CD4-positive, alpha-beta T cell (primary cell): Measurements from ENCODE around the gene GRK2. TPM values are rescaled to one million over a fixed set of nuclear protein-coding genes. Genes with fewer than 3 reads are reported as not detected.
A peak's percentile ranks its signal among the peaks of the same experiment; 100 is the strongest.

Source experiments
- ATAC-seq: fragments of 200-7000 bp; cut with Tn5 transposase; one replicate; pipeline ENCODE4 v1.10.0; 2022; ENCODE audit warnings: mild to moderate bottlenecking; ENCODE audit not compliant: poor library complexity
- CTCF ChIA-PET: fragments of 350-600 bp; sonication (Branson Sonifier 250); formaldehyde crosslinking; loops from one replicate; lab custom pipeline; 2021; ENCODE audit warnings: antibody characterized with exemption, inconsistent platforms; lab: Charles Lee
- POLR2A ChIA-PET: fragments of 350-600 bp; sonication (Branson Sonifier 250); formaldehyde crosslinking; loops from one replicate; lab custom pipeline; 2021; ENCODE audit warnings: antibody characterized with exemption, inconsistent platforms; lab: Charles Lee
- DNase-seq, 14 experiments: peaks; one replicate each; pipeline ENCODE4 v3.0.0-alpha.2; 2013 to 2020; ENCODE audit warnings: mixed read lengths in 2 of 14
- H3K27ac ChIP-seq, 2 donors: one replicate each; pipeline versions ENCODE4 v1.5.1 to v1.7.0; 2013; ENCODE audit warnings: low read length in 2 of 2, low read depth in 1 of 2, mild to moderate bottlenecking in 1 of 2
- H3K27me3 ChIP-seq, 2 experiments: 1 replicate in 1 of 2; 2 replicates in 1 of 2; pipeline versions ENCODE4 v1.6.1 to v1.7.0; 2013; ENCODE audit warnings: low read length in 2 of 2, control low read depth in 1 of 2, mild to moderate bottlenecking in 1 of 2, moderate library complexity in 1 of 2; ENCODE audit not compliant: insufficient read depth in 2 of 2, control insufficient read depth in 1 of 2
- H3K36me3 ChIP-seq: one replicate; pipeline ENCODE4 v1.6.1; 2013; ENCODE audit warnings: low read length, control low read depth; ENCODE audit not compliant: insufficient read depth
- H3K4me1 ChIP-seq: one replicate; pipeline ENCODE4 v1.6.1; 2013; ENCODE audit warnings: low read length, control low read depth; ENCODE audit not compliant: insufficient read depth
- H3K4me3 ChIP-seq: one replicate; pipeline ENCODE4 v1.5.1; 2013; ENCODE audit warnings: mild to moderate bottlenecking, low read length, moderate library complexity
- H3K9me3 ChIP-seq, 2 experiments: 1 replicate in 1 of 2; 2 replicates in 1 of 2; pipeline versions ENCODE4 v1.6.1 to v1.7.0; 2013; ENCODE audit warnings: low read length in 2 of 2, mild to moderate bottlenecking in 2 of 2, control low read depth in 1 of 2, moderate library complexity in 1 of 2; ENCODE audit not compliant: control insufficient read depth in 1 of 2, insufficient read depth in 1 of 2
- H3K27ac Mint-ChIP-seq: one replicate; pipeline ENCODE4 v1.8.0; 2020; ENCODE audit warnings: mixed read lengths
- H3K27me3 Mint-ChIP-seq: one replicate; pipeline ENCODE4 v1.8.0; 2021; ENCODE audit warnings: mixed read lengths
- H3K36me3 Mint-ChIP-seq: one replicate; pipeline ENCODE4 v1.8.0; 2021; ENCODE audit warnings: low read depth, mixed read lengths
- H3K4me1 Mint-ChIP-seq: one replicate; pipeline ENCODE4 v1.8.0; 2021; ENCODE audit warnings: low read depth, mixed read lengths
- H3K4me3 Mint-ChIP-seq: one replicate; pipeline ENCODE4 v1.8.0; 2020; ENCODE audit warnings: mild to moderate bottlenecking, mixed read lengths
- H3K9me3 Mint-ChIP-seq: one replicate; pipeline ENCODE4 v1.8.0; 2020; ENCODE audit warnings: mixed read lengths
- CTCF ChIP-seq: fragments of 200-600 bp; IDR thresholded peaks from one replicate; pipeline ENCODE4 v1.8.0; 2022; ENCODE audit warnings: antibody characterized with exemption, mild to moderate bottlenecking
- intact Hi-C, 2 experiments: fragments of 100-400 bp; cut with DNase I in 1 of 2; cut with micrococcal nuclease in 1 of 2; formaldehyde crosslinking; loops; one replicate each; pipeline versions ENCODE4 v1.15.1 to v1.9.0; 2023 to 2025; cut with DNase I, micrococcal nuclease
- polyA plus RNA-seq, 2 donors: library from polyadenylated mRNA; unstranded; fragments of 120-200 nt; gene quantifications; one replicate each; pipeline ENCODE4 v1.2.1, GENCODE V29; 2013
- total RNA-seq, 174 experiments: library from RNA in 2 of 174; stranded (reverse) in 2 of 174; gene quantifications; one replicate each; pipeline ENCODE4 v1.2.3 and lab custom pipeline; 2021 to 2026

The GRK2 gene
- 100 to 1,000 TPM; 309 to 325 TPM for total RNA-seq
- 205 TPM for polyA plus RNA-seq (2013, experiment 1 of 2)
- polyA plus RNA-seq (2013, experiment 2 of 2), result 228 TPM
- total RNA-seq (lab: John Stamatoyannopoulos, UW), result 53.0 to 639 (median 338) reads per million in 172 experiments

DNA sequence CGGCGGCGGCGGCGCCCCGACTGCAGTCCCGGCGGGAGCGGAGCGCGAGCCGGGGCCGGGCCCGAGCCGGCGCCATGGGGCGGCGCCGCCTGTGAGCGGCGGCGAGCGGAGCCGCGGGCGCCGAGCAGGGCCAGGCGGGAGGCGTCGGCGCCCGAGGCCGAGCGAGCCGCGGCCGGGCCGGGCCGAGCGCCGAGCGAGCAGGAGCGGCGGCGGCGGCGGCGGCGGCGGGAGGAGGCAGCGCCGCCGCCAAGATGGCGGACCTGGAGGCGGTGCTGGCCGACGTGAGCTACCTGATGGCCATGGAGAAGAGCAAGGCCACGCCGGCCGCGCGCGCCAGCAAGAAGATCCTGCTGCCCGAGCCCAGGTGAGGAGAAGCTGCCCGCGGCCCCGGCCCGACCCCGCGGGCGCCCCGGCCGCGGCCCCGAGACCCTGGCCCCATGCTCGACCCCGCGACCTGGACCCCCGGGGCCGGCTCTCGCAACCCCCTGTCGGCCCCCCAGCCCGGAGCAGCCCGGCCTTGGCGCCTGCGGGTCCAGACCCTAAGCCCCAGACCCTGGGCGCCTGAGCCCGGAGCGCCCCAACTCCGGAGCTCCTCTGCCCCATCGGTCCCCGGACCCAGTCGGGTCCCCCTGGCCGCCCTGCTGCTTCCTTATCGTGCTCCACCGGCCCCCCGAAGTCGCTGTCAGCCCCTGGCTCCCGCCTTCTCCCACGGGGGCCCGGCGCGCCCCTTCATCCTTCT is at the start of gene GRK2:
GRK2 (plus strand) TSS at position 25 of the 739 bp plus-strand sequence; CDS start at position 252, 227 bp downstream.
- DNase-seq (peak in 8 of 14 experiments; percentile 19 to 83 (median 52)), ATAC-seq (peak; percentile 23)
- Histone ChIP-seq H3K4me1 (peaks cover 72% of the 10 kb centered on the region), H3K9me3 (no peaks in the 10 kb centered on the region), H3K27ac (peak within 1 kb of the TSS; percentile 69 to 90), H3K4me3 (peak within 1 kb of the TSS; percentile 96), H3K36me3 (peaks cover 21% of the 10 kb centered on the region), H3K27me3 (no peaks in the 10 kb centered on the region)
- no peaks in the 10 kb centered on the region for H3K9me3 Mint-ChIP-seq
- peak within 1 kb of the TSS; percentile 90 for H3K27ac Mint-ChIP-seq
- H3K4me3 Mint-ChIP-seq, result peak within 1 kb of the TSS; percentile 98
- intact Hi-C loops, result loop anchor here (1.0 kb wide), 3 partner anchors 11 to 51 kb away; no protein-coding TSS in a partner anchor
- peaks cover 49% of the 10 kb centered on the region for H3K36me3 Mint-ChIP-seq
- ChIA-PET POLR2A (interaction anchor here (0.7 to 8.8 kb wide), 10 partner anchors 11 to 87 kb away, joined by 3 to 188 read pairs (median 14); partner anchors contain the start of genes ANKRD13D, POLD4 and SSH3), CTCF (interaction anchor here (1.2 to 6.7 kb wide), 6 partner anchors 14 to 85 kb away, joined by 3 to 64 read pairs (median 6); partner anchors contain the start of gene ANKRD13D)
- no peak for TF ChIP-seq CTCF
- peaks cover 77% of the 10 kb centered on the region for H3K4me1 Mint-ChIP-seq
- H3K27me3 Mint-ChIP-seq, result no peaks in the 10 kb centered on the region

- peaks cover 7% of the 10 kb centered on the region for H3K4me1 Mint-ChIP-seq
- no peaks in the 10 kb centered on the region for H3K9me3 Mint-ChIP-seq
- Histone ChIP-seq H3K36me3 (peaks cover 58% of the 10 kb centered on the region), H3K4me3 (no peak overlapping the region), H3K4me1 (peaks cover 5% of the 10 kb centered on the region), H3K9me3 (no peaks in the 10 kb centered on the region), H3K27me3 (no peaks in the 10 kb centered on the region), H3K27ac (no peak overlapping the region)
- no peak overlapping the region for H3K4me3 Mint-ChIP-seq
- DNase-seq (no peak), ATAC-seq (no peak)
- POLR2A ChIA-PET, result interaction anchor here (0.6 to 1.3 kb wide), 2 partner anchors 12 to 180 kb away, joined by 3 read pairs; no protein-coding TSS in a partner anchor
- no peak for TF ChIP-seq CTCF
- no peaks in the 10 kb centered on the region for H3K27me3 Mint-ChIP-seq
- intact Hi-C loops, result no loop called here
- peaks cover 77% of the 10 kb centered on the region for H3K36me3 Mint-ChIP-seq
- CTCF ChIA-PET, result interaction anchor here (1.4 to 1.7 kb wide), 2 partner anchors 15 to 155 kb away, joined by 3 to 5 read pairs; no protein-coding TSS in a partner anchor
- no peak overlapping the region for H3K27ac Mint-ChIP-seq
Observed at GRCh38 chr11:67227726-67228125, 38.5 kb upstream of the GRK2 start.

GRCh38 chr11:67230406-67230805 is 35.9 kb upstream of the GRK2 start:
- TF ChIP-seq CTCF, result no peak
- CTCF ChIA-PET, result interaction anchor here (1.4 kb wide), 1 partner anchor 87 kb away, joined by 4 read pairs; no protein-coding TSS in a partner anchor
- no peak for ATAC-seq

More at GRCh38 chr11:67230406-67230805, 35.9 kb upstream of the GRK2 start:
- H3K27me3 ChIP-seq, result no peaks in the 10 kb centered on the region
- Mint-ChIP-seq H3K9me3 (no peaks in the 10 kb centered on the region), H3K4me3 (no peak overlapping the region), H3K27me3 (no peaks in the 10 kb centered on the region), H3K36me3 (peaks cover 70% of the 10 kb centered on the region), H3K27ac (no peak overlapping the region), H3K4me1 (peaks cover 20% of the 10 kb centered on the region)
- intact Hi-C loops, result no loop called here
- DNase-seq, result no peak
- H3K27ac ChIP-seq, result no peak overlapping the region
- H3K9me3 ChIP-seq, result no peaks in the 10 kb centered on the region
- no peak overlapping the region for H3K4me3 ChIP-seq
- POLR2A ChIA-PET, result interaction anchor here (0.6 to 2.4 kb wide), 2 partner anchors 10 to 1726 kb away, joined by 3 to 10 read pairs; no protein-coding TSS in a partner anchor
- H3K4me1 ChIP-seq, result peaks cover 18% of the 10 kb centered on the region
- H3K36me3 ChIP-seq, result peaks cover 49% of the 10 kb centered on the region
